ENCODE data around the gene PSME1. TPM values are rescaled to one million over a fixed set of nuclear protein-coding genes. Genes with fewer than 3 reads are reported as not detected.

Gene PSME1
- 143 and 167 TPM in 2 replicates for total RNA-seq

GRCh38 chr14:24135834-24136683 is at the start of gene PSME1:
PSME1 (plus strand) TSS chr14:24136194; CDS start chr14:24136263, 69 bp downstream.

DNA sequence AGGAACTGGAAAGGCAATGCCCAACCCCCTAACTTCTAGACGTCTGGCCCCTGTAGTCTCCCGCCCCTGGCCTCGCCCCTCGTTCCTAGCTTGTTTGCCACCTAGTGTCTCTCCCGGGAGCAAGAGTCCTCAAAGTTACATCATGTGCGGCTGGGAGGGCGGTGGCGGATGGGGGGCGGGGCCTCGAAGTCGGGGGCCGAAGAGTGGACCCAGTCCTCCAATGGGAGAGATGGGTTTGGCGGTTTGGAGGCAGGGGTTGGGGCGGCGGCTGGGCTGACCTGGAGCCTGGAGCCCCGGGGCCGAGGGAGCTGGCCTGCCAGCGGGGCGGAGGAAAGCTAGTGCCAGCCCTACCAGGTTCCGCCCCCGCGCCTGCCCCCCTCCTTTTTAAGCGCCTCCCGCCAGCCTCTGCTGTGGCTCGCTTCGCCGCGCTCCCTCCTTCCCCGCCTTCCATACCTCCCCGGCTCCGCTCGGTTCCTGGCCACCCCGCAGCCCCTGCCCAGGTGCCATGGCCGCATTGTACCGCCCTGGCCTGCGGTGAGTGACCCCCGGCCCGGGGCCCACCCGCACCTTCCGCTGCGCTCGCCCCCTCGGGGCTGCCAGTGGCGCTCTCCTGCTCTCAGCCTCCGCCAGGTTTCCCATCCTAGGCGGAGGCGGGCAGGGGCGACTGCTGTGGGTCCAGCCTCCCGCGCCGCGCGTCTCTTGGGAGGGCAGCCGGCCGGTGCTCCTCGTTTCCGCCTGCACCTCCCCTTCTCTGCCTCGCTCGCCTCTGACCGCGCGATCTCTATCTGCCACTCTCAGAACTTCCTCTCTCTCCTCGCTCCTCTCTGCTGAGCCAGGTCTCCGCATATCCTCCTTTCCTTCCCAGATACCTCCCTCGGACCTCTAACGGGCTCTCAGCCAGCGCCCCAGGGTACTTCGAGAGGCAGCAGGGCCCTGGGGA is 41.8 kb upstream of the PSME1 start, which contains the start of gene PCK2:
Gene PCK2 (plus strand): TSS at position 411 of the 940 bp plus-strand sequence. CDS start 95 bp downstream, at position 506.

DNA sequence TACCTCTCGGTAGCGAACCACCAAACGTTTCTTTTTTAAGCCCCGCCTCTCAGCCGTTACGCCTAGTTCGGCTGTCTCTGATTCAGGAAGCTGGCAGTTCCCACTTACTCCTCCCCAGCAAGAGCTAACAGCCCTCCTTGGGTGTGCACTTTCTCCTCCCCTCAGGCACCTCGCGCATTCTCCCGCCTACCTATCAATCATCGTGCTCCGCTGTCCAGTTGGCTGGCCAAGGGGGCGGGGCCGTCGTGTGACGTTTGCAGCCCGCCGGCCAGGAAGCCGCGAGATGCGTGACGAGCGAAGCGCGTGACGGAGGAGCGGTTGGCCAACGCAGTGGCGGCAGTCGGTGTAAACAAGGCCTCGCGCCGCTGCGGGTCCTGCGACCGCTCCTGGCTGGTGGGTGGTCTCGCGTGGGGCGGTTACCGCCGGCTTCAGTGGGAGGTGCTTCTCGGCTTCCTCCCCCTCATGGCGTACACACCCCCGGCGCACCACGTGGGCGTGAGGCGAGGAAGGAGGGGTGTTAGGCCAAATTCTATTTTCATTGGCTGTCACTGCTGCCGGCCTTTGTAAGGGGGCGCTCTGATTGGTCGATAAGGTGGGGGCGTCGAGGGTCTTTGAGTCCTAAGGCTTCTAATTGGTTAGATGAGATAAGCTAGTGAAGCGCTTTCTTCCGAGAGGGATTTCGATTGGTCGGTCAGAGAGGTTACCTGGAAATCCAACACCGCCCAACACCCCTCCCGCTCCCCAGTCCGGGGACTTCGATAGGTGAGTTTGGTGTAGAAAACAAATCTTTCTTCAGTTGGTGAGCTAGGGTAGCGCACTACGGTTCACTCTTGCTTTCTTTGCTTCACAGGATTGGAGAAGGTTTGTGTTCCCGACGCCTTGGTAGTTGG is 21.2 kb upstream of the PSME1 start, which contains the start of the genes DCAF11 and NRL:
Gene DCAF11 (plus strand): TSS at position 246 of the 890 bp plus-strand sequence. CDS start 818 bp downstream, outside the sequence.
Gene NRL (minus strand): TSS at position 418 of the 890 bp plus-strand sequence. CDS start 32,101 bp downstream, outside the sequence.

GRCh38 chr14:24130380-24130716 is 5.6 kb upstream of the PSME1 start, which contains the start of gene FITM1:
FITM1 (plus strand) TSS chr14:24130659; CDS start chr14:24131564, 905 bp downstream.

GRCh38 chr14:24141097-24141880 is 5.3 kb downstream of the PSME1 start, which contains the start of gene EMC9:
EMC9 (minus strand) TSS chr14:24141591; CDS start chr14:24141304, 287 bp downstream.

GRCh38 chr14:24146453-24146977 is 10.5 kb downstream of the PSME1 start, which contains the start of gene PSME2:
PSME2 (minus strand) TSS chr14:24146610; CDS start chr14:24146581, 29 bp downstream.

GRCh38 chr14:24146978-24147760 is 11.2 kb downstream of the PSME1 start, which contains the start of gene RNF31:
RNF31 (plus strand) TSS chr14:24147498; CDS start chr14:24147699, 201 bp downstream.

GRCh38 chr14:24160850-24161804 is 25.1 kb downstream of the PSME1 start, which contains the start of gene IRF9:
IRF9 (plus strand) TSS chr14:24161265; CDS start chr14:24162145, 880 bp downstream.

DNA sequence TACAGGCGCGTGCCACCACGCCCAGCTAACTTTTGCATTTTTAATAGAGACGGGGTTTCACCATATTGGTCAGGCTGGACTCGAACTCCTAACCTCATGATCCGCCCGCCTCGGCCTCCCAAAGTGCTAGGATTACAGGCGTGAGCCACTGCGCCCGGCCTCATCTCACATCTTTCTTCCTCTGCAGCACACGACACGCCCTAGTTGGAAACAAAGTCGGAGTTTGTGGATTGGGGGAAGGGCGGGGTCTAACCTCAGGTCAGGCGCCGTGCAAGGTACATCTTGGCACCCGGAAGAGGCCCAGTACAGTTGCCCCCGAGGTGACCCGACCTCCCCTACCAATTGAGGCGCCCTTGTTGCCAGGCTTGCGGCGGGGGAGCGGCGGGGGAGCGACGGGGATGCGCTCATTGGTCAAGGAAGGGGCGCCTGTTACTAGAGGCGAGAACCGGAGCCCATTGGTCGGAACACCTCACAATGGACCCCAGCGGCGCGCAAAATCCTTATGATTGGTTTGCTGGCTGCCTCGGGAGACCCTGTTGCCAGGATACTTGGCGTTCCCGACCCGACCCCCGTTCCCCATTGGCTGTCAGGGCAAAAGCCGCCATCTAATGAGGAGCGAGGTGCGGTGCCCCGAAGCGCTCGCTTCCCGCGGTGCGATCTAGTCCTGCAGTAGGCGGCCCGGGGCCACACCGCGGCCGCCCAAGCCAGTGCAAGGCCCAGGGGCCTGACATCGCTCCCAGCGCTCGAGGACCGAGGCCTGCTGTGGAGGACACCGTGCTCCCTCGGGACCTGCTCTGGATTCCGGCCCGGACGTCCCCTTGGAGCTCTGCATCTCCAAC is 35.6 kb downstream of the PSME1 start, which contains the start of gene REC8:
Gene REC8 (plus strand): TSS at position 659 of the 839 bp plus-strand sequence. CDS start 473 bp downstream, outside the sequence.

Other genes starting within 250 kb of the PSME1 start
- gene DHRS4, start 182.4 kb upstream of the PSME1 start, total RNA-seq, result 42.4 and 56.8 TPM in 2 replicates
- gene DHRS4L2, start 147.3 kb upstream of the PSME1 start, total RNA-seq, result 10.0 and 14.7 TPM in 2 replicates
- 0.07 TPM in 1 of 2 replicates, not detected in the other for gene CARMIL3, start 84.2 kb upstream of the PSME1 start, total RNA-seq
- gene CPNE6, start 64.6 kb upstream of the PSME1 start, total RNA-seq, result not detected in 2 replicates
- gene PCK2, start 41.9 kb upstream of the PSME1 start, total RNA-seq, result 15.0 and 15.2 TPM in 2 replicates
- gene DCAF11, start 21.4 kb upstream of the PSME1 start, total RNA-seq, result 37.3 and 48.1 TPM in 2 replicates
- 0.23 and 1.5 TPM in 2 replicates for gene NRL, start 21.2 kb upstream of the PSME1 start, total RNA-seq
- gene FITM1, start 5.5 kb upstream of the PSME1 start, total RNA-seq, result not detected in 2 replicates
- 19.5 and 25.0 TPM in 2 replicates for gene EMC9, start 5.4 kb downstream of the PSME1 start, total RNA-seq
- 54.1 and 80.0 TPM in 2 replicates for gene PSME2, start 10.4 kb downstream of the PSME1 start, total RNA-seq
- 37.5 and 96.2 TPM in 2 replicates for gene RNF31, start 11.3 kb downstream of the PSME1 start, total RNA-seq
- 10.6 and 14.6 TPM in 2 replicates for gene IRF9, start 25.1 kb downstream of the PSME1 start, total RNA-seq
- gene REC8, start 35.9 kb downstream of the PSME1 start, total RNA-seq, result 20.7 and 24.2 TPM in 2 replicates
- gene IPO4, start 52.6 kb downstream of the PSME1 start, total RNA-seq, result 69.6 and 70.8 TPM in 2 replicates
- gene TM9SF1, start 59.2 kb downstream of the PSME1 start, total RNA-seq, result 46.4 and 51.1 TPM in 2 replicates
- gene TSSK4, start 69.5 kb downstream of the PSME1 start, total RNA-seq, result not detected in 2 replicates
- gene CHMP4A, start 77.3 kb downstream of the PSME1 start, total RNA-seq, result 60.7 and 77.1 TPM in 2 replicates
- 11.5 and 12.0 TPM in 2 replicates for gene MDP1, start 79.9 kb downstream of the PSME1 start, total RNA-seq
- 243 and 248 TPM in 2 replicates for gene NEDD8, start 96.2 kb downstream of the PSME1 start, total RNA-seq
- 30.3 and 45.9 TPM in 2 replicates for gene GMPR2, start 96.7 kb downstream of the PSME1 start, total RNA-seq
- 52.2 and 64.4 TPM in 2 replicates for gene TINF2, start 106.4 kb downstream of the PSME1 start, total RNA-seq
- gene TGM1, start 127.0 kb downstream of the PSME1 start, total RNA-seq, result 229 and 247 TPM in 2 replicates
- 58.5 and 80.3 TPM in 2 replicates for gene RABGGTA, start 135.4 kb downstream of the PSME1 start, total RNA-seq
- gene DHRS1, start 163.6 kb downstream of the PSME1 start, total RNA-seq, result 82.6 and 85.4 TPM in 2 replicates
- 20.7 and 32.6 TPM in 2 replicates for gene NOP9, start 163.7 kb downstream of the PSME1 start, total RNA-seq
- gene CIDEB, start 171.8 kb downstream of the PSME1 start, total RNA-seq, result 2.2 and 2.7 TPM in 2 replicates
- gene LTB4R2, start 173.9 kb downstream of the PSME1 start, total RNA-seq, result 55.2 and 59.3 TPM in 2 replicates
- 7.7 and 16.1 TPM in 2 replicates for gene LTB4R, start 175.3 kb downstream of the PSME1 start, total RNA-seq
- gene ADCY4, start 198.9 kb downstream of the PSME1 start, total RNA-seq, result 0.85 and 1.6 TPM in 2 replicates
- gene RIPK3, start 203.8 kb downstream of the PSME1 start, total RNA-seq, result 5.4 and 6.0 TPM in 2 replicates
- 24.3 and 29.6 TPM in 2 replicates for gene NFATC4, start 232.0 kb downstream of the PSME1 start, total RNA-seq